ENCODE results near the gene ATP8B4. TPM values are rescaled to one million over a fixed set of nuclear protein-coding genes. Genes with fewer than 3 reads are reported as not detected.

Gene ATP8B4
- total RNA-seq, 4 donors from 2014 or later, result 2.7 to 6.3 (median 3.7) TPM

DNA sequence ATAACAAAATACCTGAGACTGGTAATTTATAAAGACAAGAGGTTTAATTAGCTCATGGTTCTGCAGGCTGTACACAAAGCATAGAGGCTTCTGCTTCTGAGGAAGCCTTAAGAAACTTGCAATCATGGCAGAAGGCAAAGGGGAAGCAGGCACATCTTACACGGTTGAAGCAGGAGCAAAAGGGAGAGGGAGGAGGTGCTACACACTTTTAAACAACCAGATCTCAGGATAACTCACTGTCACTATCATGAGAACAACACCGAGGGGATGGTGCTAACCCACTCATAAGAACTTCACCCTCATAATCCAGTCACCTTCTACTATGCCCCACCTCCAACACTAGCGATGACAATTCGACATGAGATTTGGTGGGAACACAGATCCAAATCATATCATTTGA is 54.4 kb downstream of the ATP8B4 start:
- no peak for DNase-seq (ENCODE audit: extremely low spot score)
- Histone ChIP-seq H3K36me3 (no peaks in the 10 kb centered on the region), H3K27ac (replicated peaks in 1 of 4) (no peak overlapping the region), H3K4me1 (peaks cover 0 to 15% (median 4%) of the 10 kb centered on the region in 4 donors), H3K4me3 (no peak overlapping the region), H3K27me3 (no peaks in the 10 kb centered on the region), H3K9me3 (no peaks in the 10 kb centered on the region)
- 64% methylated on average over 4 of the region's 4 CpGs for WGBS
- TF ChIP-seq, protein P1, sequence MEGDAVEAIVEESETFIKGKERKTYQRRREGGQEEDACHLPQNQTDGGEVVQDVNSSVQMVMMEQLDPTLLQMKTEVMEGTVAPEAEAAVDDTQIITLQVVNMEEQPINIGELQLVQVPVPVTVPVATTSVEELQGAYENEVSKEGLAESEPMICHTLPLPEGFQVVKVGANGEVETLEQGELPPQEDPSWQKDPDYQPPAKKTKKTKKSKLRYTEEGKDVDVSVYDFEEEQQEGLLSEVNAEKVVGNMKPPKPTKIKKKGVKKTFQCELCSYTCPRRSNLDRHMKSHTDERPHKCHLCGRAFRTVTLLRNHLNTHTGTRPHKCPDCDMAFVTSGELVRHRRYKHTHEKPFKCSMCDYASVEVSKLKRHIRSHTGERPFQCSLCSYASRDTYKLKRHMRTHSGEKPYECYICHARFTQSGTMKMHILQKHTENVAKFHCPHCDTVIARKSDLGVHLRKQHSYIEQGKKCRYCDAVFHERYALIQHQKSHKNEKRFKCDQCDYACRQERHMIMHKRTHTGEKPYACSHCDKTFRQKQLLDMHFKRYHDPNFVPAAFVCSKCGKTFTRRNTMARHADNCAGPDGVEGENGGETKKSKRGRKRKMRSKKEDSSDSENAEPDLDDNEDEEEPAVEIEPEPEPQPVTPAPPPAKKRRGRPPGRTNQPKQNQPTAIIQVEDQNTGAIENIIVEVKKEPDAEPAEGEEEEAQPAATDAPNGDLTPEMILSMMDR (IDR thresholded peaks at IDR 0.05), result no peak
- TF ChIP-seq POLR2AphosphoS5 (IDR thresholded peaks at IDR 0.05), result no peak
- TF ChIP-seq POLR2A (IDR thresholded peaks at IDR 0.05; ENCODE audit: low read depth), result no peak
- TF ChIP-seq EP300 (IDR thresholded peaks at IDR 0.05), result no peak
- intact Hi-C loops (cut with DNase I), result no loop called here

DNA sequence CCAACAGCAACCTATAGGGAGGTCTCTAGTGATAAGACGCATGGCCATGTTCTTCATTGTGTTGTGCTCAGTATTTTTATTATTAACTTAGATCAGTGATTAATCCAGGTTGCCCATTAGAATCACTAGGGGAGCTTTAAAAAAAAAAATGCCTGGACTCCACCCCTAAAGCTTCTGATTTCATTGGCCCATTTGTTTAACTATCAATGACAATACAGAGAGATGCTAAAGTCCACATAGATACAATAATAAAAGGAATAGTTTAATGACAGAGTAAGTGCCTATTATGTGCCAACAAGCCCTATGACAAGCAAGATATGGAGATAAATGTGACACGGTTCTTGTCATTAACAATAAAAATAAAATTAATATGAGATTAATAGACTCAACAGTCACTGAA is 55.8 kb downstream of the ATP8B4 start:
- H3K36me3 ChIP-seq, result no peaks in the 10 kb centered on the region
- no peak for DNase-seq (ENCODE audit: extremely low spot score)
- H3K9me3 ChIP-seq, result no peaks in the 10 kb centered on the region
- TF ChIP-seq POLR2AphosphoS5 (IDR thresholded peaks at IDR 0.05) (no peak), EP300 (IDR thresholded peaks at IDR 0.05) (no peak), POLR2A (IDR thresholded peaks at IDR 0.05; ENCODE audit: low read depth) (no peak)
- TF ChIP-seq, protein P1 (IDR thresholded peaks at IDR 0.05), result no peak
- no peaks in the 10 kb centered on the region for H3K27me3 ChIP-seq
- intact Hi-C loops (cut with DNase I), result no loop called here
- no peak overlapping the region for H3K4me3 ChIP-seq
- no peak overlapping the region for H3K27ac ChIP-seq (replicated peaks in 1 of 4)
- 89% methylated on average over 2 of the region's 2 CpGs for WGBS
- peaks cover 0 to 22% (median 13%) of the 10 kb centered on the region in 4 donors for H3K4me1 ChIP-seq

DNA sequence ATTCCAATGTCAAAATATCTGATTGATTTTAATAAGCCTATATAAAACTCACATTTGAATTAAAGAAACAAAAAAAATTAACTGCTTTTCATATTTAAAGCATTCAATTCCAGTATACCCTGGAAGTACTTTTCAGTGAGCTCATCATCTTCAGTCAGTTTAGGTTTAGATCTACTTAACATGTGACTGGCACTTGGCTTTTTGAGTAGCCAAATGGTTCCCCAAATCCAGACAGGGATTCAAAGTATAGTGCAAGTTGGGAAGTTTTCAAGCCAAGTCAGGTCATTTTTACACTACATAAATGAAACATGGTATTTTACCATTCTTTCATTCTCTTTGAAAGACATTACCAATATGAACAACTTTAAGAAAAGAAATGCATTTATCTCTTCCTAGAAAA is 57.5 kb downstream of the ATP8B4 start:
- no peak for DNase-seq (ENCODE audit: extremely low spot score)
- Histone ChIP-seq H3K4me3 (no peak overlapping the region), H3K27me3 (no peaks in the 10 kb centered on the region), H3K27ac (replicated peaks in 1 of 4) (no peak overlapping the region), H3K4me1 (peaks cover 0 to 34% (median 17%) of the 10 kb centered on the region in 4 donors), H3K9me3 (no peaks in the 10 kb centered on the region), H3K36me3 (no peaks in the 10 kb centered on the region)
- TF ChIP-seq POLR2AphosphoS5 (IDR thresholded peaks at IDR 0.05) (no peak), EP300 (IDR thresholded peaks at IDR 0.05) (no peak), POLR2A (IDR thresholded peaks at IDR 0.05; ENCODE audit: low read depth) (no peak)
- TF ChIP-seq, protein P1 (IDR thresholded peaks at IDR 0.05), result no peak
- intact Hi-C loops (cut with DNase I), result no loop called here

DNA sequence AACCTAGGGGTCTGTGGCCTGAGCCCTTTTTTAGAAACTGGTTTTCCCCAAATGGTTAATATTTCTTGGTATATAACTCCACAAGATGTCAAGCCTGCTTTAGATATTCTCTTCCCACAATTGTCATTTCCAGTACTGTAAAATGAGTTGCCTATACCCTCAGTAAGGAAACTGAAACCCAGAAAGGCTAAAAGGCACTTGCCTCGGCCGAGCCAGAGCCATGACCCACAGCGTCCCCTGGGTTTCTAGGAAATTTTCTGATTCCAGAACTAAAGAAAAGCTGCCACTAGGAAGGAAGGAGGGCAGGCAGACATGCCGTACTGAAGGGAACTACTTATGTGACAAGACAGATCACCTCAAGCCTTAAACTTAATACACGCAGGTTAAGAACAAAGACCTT is 59.1 kb downstream of the ATP8B4 start:
- intact Hi-C loops (cut with DNase I), result loop anchor here (5.0 to 10.0 kb wide), 2 partner anchors 77 to 155 kb away; no protein-coding TSS in a partner anchor
- DNase-seq (ENCODE audit: extremely low spot score), result no peak
- Histone ChIP-seq H3K36me3 (no peaks in the 10 kb centered on the region), H3K27ac (replicated peaks in 1 of 4) (peak overlapping the region in 1 of 4 donors; percentile 16), H3K27me3 (no peaks in the 10 kb centered on the region), H3K4me3 (no peak overlapping the region), H3K9me3 (no peaks in the 10 kb centered on the region), H3K4me1 (peaks cover 0 to 39% (median 22%) of the 10 kb centered on the region in 4 donors)
- WGBS, result 72% methylated on average over 5 of the region's 5 CpGs
- TF ChIP-seq POLR2AphosphoS5 (IDR thresholded peaks at IDR 0.05) (no peak), EP300 (IDR thresholded peaks at IDR 0.05) (no peak), POLR2A (IDR thresholded peaks at IDR 0.05; ENCODE audit: low read depth) (no peak)
- TF ChIP-seq, protein P1 (IDR thresholded peaks at IDR 0.05), result no peak

DNA sequence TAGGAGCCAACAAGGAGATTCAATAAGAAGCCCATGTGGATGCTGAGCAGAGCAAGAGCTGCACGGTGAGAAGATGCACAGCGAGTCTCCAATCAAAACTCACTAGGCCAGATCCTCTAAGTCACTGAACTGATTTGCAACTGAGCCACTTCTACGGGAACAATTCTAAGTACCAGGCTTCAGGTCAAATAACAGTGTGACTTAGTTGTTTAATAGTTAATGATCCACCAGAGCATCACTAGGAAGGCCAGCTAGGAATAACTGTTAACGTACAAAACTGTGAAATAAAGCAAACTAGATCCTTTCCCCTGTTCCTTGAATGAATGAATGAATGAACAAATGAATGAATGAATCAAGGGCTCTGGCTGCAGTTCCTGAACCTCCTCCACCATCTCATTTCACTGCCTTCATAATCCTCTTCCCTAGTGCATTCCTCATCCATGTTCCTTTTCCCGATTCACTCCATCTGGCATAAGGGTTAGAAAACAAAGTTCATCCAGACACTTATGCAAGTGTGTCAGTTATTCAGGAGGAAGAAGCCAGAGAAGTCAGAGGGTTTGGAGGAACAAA is 59.7 kb downstream of the ATP8B4 start:
- H3K4me1 ChIP-seq, result peaks cover 0 to 45% (median 26%) of the 10 kb centered on the region in 4 donors
- WGBS, result 91% methylated on average over 5 of the region's 5 CpGs
- H3K36me3 ChIP-seq, result no peaks in the 10 kb centered on the region
- peak overlapping the region in 1 of 4 donors; percentile 16 for H3K27ac ChIP-seq (replicated peaks in 1 of 4)
- intact Hi-C loops (cut with DNase I), result loop anchor here (5.0 to 10.0 kb wide), 2 partner anchors 78 to 154 kb away; no protein-coding TSS in a partner anchor
- no peaks in the 10 kb centered on the region for H3K27me3 ChIP-seq
- no peak for DNase-seq (ENCODE audit: extremely low spot score)
- TF ChIP-seq POLR2A (IDR thresholded peaks at IDR 0.05; ENCODE audit: low read depth), result no peak
- no peak for TF ChIP-seq POLR2AphosphoS5 (IDR thresholded peaks at IDR 0.05)
- TF ChIP-seq, protein P1 (IDR thresholded peaks at IDR 0.05), result no peak
- no peak for TF ChIP-seq EP300 (IDR thresholded peaks at IDR 0.05)
- no peak overlapping the region for H3K4me3 ChIP-seq
- H3K9me3 ChIP-seq, result no peaks in the 10 kb centered on the region

Measured in esophagus muscularis mucosa (tissue), 4 donors.